GM06990 (cell line): ENCODE measurements around the gene VAV2.

Experiments
- DNase-seq: peaks from one replicate; pipeline ENCODE4 v3.0.0-alpha.2; 2011; ENCODE audit not compliant: insufficient read length; ENCODE audit errors: extremely low read depth
- H3K27me3 ChIP-seq: replicated peaks from 2 replicates; pipeline ENCODE4 v1.6.0; 2011; ENCODE audit warnings: low read length; ENCODE audit not compliant: control insufficient read depth, insufficient read depth
- H3K36me3 ChIP-seq: 2 replicates; pipeline ENCODE4 v1.5.1; 2011; ENCODE audit warnings: low read length; ENCODE audit not compliant: control insufficient read depth, insufficient read depth
- H3K4me3 ChIP-seq: replicated peaks from 2 replicates; pipeline ENCODE4 v1.5.1; 2011; ENCODE audit warnings: low read depth, mild to moderate bottlenecking, control low read depth, low read length
- CTCF ChIP-seq: IDR thresholded peaks from 2 replicates; pipeline ENCODE4 v1.5.1; 2011; ENCODE audit warnings: low read length, control low read depth, mild to moderate bottlenecking, inconsistent platforms; ENCODE audit not compliant: insufficient read depth, poor library complexity, severe bottlenecking

The VAV2 gene

GRCh38 chr9:133893191-133893994 is 98.7 kb downstream of the VAV2 start:
- no peaks in the 10 kb centered on the region for H3K27me3 ChIP-seq
- no peak for DNase-seq
- peaks cover 11% of the 10 kb centered on the region for H3K36me3 ChIP-seq
- H3K4me3 ChIP-seq = no peak overlapping the region
- TF ChIP-seq CTCF = no peak

DNA sequence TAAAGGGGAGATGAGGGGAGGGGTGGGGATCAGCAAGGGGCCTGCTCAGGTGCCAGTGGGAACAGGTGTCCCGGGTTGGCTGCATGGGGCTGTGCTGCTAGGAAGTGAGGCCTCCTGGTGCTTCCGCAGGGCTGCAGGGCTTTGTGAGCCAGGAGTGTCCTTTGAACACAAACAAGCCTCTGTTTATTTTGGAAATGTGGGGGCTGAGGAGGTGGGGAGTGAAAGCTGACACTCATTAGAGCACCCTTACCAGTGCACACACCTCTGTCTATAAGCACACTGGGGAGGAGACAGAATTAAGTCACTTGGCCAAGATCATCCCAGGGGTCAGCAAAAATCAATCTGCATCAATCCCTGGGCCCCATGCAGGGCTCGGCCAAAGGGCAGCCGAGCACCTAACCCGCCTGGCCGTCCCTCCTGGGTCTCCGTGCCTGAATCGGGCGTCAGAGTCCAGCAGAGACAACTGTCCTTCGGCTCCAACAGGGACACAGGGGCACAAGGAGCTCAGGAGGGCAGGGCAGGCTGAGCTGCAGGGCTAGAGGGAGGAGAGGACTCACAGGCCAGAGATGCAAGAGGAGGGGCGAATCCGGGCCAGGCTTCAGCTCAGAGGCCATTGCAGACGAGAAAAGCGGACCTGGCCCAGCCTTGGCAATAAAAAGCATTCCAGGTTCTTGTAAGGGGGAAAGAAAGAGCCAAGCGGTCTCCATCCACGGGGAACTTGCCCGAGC is 99.8 kb downstream of the VAV2 start:
- Histone ChIP-seq H3K36me3 (peaks cover 11% of the 10 kb centered on the region), H3K4me3 (no peak overlapping the region), H3K27me3 (no peaks in the 10 kb centered on the region)
- TF ChIP-seq CTCF = no peak
- no peak for DNase-seq

GRCh38 chr9:133891741-133892140 is 100.4 kb downstream of the VAV2 start:
- Histone ChIP-seq H3K27me3 (no peaks in the 10 kb centered on the region), H3K4me3 (no peak overlapping the region), H3K36me3 (peaks cover 9% of the 10 kb centered on the region)
- DNase-seq = no peak
- no peak for TF ChIP-seq CTCF

- no peak for TF ChIP-seq CTCF
- H3K36me3 ChIP-seq = peaks cover 9% of the 10 kb centered on the region
- DNase-seq = no peak
- no peaks in the 10 kb centered on the region for H3K27me3 ChIP-seq
- no peak overlapping the region for H3K4me3 ChIP-seq
These were observed 101.5 kb downstream of the VAV2 start for GRCh38 chr9:133890583-133890982.

DNA sequence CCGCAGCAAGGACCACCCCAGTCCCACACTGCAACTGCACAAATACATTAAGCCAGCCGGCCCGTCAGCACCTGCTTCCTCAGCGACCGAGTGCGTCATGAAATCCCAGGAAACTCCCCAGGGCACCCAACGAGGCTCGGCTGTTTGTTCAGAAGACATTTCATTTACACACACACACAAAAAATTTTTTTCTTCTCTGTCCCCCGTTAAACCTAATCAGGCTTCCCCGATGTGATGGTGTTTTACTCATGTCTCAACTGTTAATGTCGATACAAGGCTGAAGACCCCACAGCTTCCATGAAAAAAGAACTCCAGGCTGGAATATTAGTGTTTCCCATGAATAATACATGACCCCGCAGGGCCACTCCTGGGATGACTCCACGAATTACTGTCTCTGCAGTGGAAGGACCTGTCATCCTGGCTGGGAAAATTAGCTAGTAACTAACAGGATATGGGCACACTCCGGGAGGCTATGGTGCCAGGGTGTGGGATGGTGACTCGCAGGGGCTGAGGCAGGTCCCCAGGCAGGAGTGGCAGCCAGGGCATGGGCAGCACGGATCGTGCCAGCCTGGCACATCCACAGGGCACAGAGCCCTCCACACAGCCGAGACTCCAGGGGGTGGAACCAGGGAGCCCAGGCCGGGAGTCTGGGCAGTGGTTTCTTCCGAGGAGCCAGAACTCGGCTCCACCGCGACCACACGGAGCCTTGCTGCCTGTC is 102.4 kb downstream of the VAV2 start:
- Histone ChIP-seq H3K27me3 (no peaks in the 10 kb centered on the region), H3K36me3 (peaks cover 9% of the 10 kb centered on the region), H3K4me3 (no peak overlapping the region)
- TF ChIP-seq CTCF = no peak
- no peak for DNase-seq
